NCI-H187 treated with DMSO at 0.1 percent for 48 hours (cell line): Measurements from ENCODE around the gene BAHCC1.

Experiments used
- DNase-seq: peaks from one replicate; lab custom pipeline; 2025; lab: John Stamatoyannopoulos, UW

Gene BAHCC1

GRCh38 chr17:81461607-81462500 is 66.6 kb downstream of the BAHCC1 start:
- no peak for DNase-seq

- DNase-seq: no peak
Measured at GRCh38 chr17:81462506-81463125, 67.4 kb downstream of the BAHCC1 start.

- no peak for DNase-seq
Measured at GRCh38 chr17:81463506-81463905, 68.2 kb downstream of the BAHCC1 start.

GRCh38 chr17:81464586-81464985 is 69.3 kb downstream of the BAHCC1 start:
- DNase-seq: no peak

GRCh38 chr17:81465910-81466309 is 70.7 kb downstream of the BAHCC1 start:
- DNase-seq: no peak

- no peak for DNase-seq
Measured at GRCh38 chr17:81466564-81467472, 71.6 kb downstream of the BAHCC1 start.

GRCh38 chr17:81468111-81468769 is 73.0 kb downstream of the BAHCC1 start:
- no peak for DNase-seq

GRCh38 chr17:81468770-81469121 is 73.5 kb downstream of the BAHCC1 start:
- DNase-seq: no peak

GRCh38 chr17:81469266-81469665 is 74.0 kb downstream of the BAHCC1 start:
- DNase-seq: no peak

GRCh38 chr17:81470270-81470943 is 75.2 kb downstream of the BAHCC1 start:
- DNase-seq: no peak

- no peak for DNase-seq
Measured at GRCh38 chr17:81470944-81471817, 75.9 kb downstream of the BAHCC1 start.

GRCh38 chr17:81471818-81472456 is 76.7 kb downstream of the BAHCC1 start:
- DNase-seq: no peak

- no peak for DNase-seq
Measured at GRCh38 chr17:81473019-81473418, 77.8 kb downstream of the BAHCC1 start.

GRCh38 chr17:81474958-81475357 is 79.7 kb downstream of the BAHCC1 start:
- no peak for DNase-seq

GRCh38 chr17:81476097-81476496 is 80.8 kb downstream of the BAHCC1 start:
- no peak for DNase-seq

- no peak for DNase-seq
Measured at GRCh38 chr17:81476635-81477034, 81.4 kb downstream of the BAHCC1 start.

GRCh38 chr17:81477173-81477572 is 81.9 kb downstream of the BAHCC1 start:
- DNase-seq: no peak

GRCh38 chr17:81478119-81478518 is 82.9 kb downstream of the BAHCC1 start:
- DNase-seq: no peak

GRCh38 chr17:81479175-81480071 is 84.2 kb downstream of the BAHCC1 start:
- no peak for DNase-seq
